Measurements from ENCODE around the gene RPS15.

RPS15 gene

DNA sequence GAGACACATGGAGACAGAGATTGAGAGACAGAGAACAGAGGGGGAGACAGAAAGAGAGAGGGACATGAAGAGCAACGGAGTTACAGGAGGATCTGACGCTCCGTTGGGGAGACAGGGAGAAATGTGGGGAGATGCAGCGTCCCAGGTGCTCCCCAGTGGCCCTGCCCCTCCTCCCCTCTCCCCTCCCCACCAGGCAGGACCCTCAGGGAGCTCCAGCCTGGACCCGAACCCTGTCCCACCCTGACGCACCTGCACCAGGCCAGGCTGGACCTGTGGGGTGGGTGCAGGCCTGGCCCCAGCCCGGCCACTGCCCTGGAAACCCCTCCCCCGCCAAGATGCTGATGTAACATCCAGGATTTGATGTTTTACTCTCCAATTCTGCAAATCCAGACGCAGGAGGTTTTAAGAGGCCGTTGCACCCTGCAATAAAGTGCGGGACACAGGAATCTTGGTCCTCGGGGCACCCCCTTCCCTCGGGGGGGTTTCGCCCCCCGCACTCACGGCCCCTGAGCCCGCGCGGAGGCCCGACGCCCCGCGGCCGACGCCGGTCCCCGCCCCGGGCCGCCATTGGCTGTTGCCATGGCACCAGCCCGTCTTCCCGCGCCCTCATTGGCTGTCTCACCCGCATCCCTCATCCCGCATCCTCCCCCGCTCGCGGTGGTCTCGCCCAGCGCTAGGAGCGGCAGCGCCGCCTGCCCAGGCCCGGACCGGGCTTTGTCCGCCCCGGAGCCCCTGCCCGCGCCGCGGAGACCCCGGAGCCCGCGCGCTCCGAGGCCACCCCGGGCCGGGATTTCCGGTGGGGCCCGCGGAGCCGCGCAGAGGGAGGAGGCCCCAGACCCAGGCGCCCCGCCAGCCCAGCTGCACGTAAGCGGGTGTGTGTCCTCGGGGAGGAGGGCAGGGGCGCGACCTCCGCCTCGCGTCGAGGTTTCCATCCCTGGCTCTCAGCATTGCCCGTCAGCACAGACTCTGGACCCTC lies 11.6 kb downstream of the RPS15 start, which contains the start of gene APC2:
TSS of gene APC2 (plus strand) at position 655 of the 976 bp plus-strand sequence. CDS start 2,881 bp downstream, outside the sequence.
- Histone ChIP-seq H3K27ac (ENCODE audit: low read depth, low read length) (no peak within 1 kb of the TSS), H3K36me3 (ENCODE audit: insufficient read depth, low read length) (no peaks in the 10 kb centered on the region), H3K4me3 (ENCODE audit: low read depth, low read length) (0 out of 2 replicates have a peak within 1 kb of the TSS, but pooled peaks have one; percentile 12), H3K4me1 (ENCODE audit: control insufficient read depth, insufficient read depth, low read length, unreplicated experiment) (peaks cover 7% of the 10 kb centered on the region), H3K79me2 (ENCODE audit: control insufficient read depth, insufficient read depth, low read length, unreplicated experiment) (no peaks in the 10 kb centered on the region), H3K27me3 (ENCODE audit: insufficient read depth, low read length) (peaks cover 55% of the 10 kb centered on the region), H2AFZ (ENCODE audit: low read length, unreplicated experiment) (no peak within 1 kb of the TSS)

DNA sequence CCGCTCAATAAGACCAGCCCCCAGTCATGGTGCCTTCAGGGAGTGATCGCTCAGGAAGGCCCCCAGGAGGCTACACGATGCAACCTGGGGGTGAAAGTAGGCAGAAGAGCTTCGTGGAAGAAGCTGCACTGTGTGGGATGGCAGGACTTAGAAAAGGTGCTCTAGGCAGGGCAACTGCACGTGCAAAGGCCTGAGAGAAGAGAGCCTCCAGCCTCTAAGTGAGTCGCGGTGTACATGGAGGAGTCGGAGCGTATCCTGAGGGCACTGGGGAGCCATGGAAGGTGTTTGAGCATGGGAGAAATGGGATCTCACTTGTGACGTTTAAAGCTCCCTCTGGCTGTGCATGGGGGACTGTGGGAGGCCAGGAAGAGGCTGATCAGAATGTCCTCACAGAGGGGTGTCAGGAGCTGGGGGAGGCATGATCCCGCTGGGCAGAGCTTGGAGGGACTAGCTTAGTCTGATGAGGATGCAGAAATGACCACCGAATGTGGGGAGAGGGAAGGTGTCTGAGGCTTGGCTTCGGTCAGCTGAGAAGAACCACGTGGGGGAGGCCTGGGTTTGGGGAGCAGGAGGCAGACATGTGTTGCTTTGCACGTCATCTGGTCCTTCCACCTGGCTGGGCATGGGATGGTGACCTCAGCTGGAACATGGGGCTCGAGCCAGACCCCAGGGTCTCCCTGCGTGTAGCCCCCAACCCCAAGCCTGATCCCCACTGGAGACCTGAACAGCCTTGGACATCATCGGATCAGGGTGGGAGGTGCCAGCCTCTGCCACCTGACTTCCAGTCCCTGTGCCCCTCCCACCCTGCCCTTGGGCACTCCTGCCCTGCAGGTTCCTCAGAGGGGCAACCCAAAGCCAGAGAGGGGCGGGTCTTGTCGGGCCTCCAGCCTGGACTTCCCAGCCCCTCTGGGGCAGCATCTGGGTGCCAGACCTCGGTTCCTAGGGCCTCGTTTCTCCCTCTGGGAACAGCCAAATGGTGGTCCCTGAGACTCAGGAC lies 12.8 kb downstream of the RPS15 start:
- Histone ChIP-seq H3K36me3 (ENCODE audit: insufficient read depth, low read length) (no peaks in the 10 kb centered on the region), H3K27me3 (ENCODE audit: insufficient read depth, low read length) (peaks cover 55% of the 10 kb centered on the region), H3K79me2 (ENCODE audit: control insufficient read depth, insufficient read depth, low read length, unreplicated experiment) (no peaks in the 10 kb centered on the region), H3K27ac (ENCODE audit: low read depth, low read length) (no peak overlapping the region), H3K4me3 (ENCODE audit: low read depth, low read length) (no peak overlapping the region), H3K4me1 (ENCODE audit: control insufficient read depth, insufficient read depth, low read length, unreplicated experiment) (peaks cover 7% of the 10 kb centered on the region), H2AFZ (ENCODE audit: low read length, unreplicated experiment) (no peak overlapping the region)

DNA sequence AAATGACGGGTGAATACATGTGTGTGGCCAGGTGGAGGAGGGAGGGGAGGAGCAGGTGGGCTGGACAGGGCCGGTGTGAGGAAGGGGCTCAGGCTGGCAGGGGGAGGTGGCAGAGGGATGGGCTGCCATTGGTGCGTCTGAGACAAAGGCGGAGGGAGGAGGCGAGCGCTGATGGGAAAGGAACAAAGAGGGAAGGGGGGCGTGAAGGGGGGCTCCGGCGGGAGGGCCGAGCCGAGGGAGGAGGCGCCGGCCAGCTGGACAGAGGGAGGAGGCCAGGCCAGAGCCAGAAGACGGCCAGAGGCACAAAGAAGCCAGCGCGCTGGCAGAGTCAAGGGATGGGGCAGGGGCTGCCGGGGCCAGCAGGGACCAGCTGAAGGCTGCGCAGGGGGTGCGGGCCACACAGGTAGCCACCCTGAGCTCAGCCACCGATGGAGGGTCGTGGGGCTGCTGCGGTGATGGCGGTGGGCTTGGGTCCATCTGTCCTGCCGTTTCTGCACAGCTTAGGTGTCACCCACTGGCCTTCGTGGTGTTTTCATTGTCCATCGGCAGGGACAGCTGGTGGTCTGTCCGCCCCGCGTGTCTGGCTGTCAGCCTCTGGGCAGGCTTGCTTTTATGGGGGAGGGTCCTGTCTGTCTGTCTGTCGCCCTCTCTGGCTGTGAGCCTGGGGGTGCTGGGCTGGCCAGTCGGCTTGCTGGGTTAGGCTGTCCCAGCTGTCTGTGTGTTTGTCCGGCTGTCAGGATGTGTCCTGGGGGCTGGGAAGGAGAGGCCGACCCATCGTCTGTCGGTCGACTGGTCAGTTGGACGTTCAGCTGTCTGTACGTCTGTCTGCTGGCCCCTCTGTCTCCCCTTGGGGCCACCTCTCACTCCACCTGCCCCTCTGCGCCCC lies 14.0 kb downstream of the RPS15 start:
- H3K4me1 ChIP-seq (ENCODE audit: control insufficient read depth, insufficient read depth, low read length, unreplicated experiment), result peaks cover 7% of the 10 kb centered on the region
- no peak overlapping the region for H3K27ac ChIP-seq (ENCODE audit: low read depth, low read length)
- H2AFZ ChIP-seq (ENCODE audit: low read length, unreplicated experiment), result no peak overlapping the region
- H3K79me2 ChIP-seq (ENCODE audit: control insufficient read depth, insufficient read depth, low read length, unreplicated experiment), result no peaks in the 10 kb centered on the region
- H3K27me3 ChIP-seq (ENCODE audit: insufficient read depth, low read length), result peaks cover 44% of the 10 kb centered on the region
- no peak overlapping the region for H3K4me3 ChIP-seq (ENCODE audit: low read depth, low read length)
- H3K36me3 ChIP-seq (ENCODE audit: insufficient read depth, low read length), result no peaks in the 10 kb centered on the region

GRCh38 chr19:1452802-1453524 lies 14.8 kb downstream of the RPS15 start:
- no peaks in the 10 kb centered on the region for H3K79me2 ChIP-seq (ENCODE audit: control insufficient read depth, insufficient read depth, low read length, unreplicated experiment)

DNA sequence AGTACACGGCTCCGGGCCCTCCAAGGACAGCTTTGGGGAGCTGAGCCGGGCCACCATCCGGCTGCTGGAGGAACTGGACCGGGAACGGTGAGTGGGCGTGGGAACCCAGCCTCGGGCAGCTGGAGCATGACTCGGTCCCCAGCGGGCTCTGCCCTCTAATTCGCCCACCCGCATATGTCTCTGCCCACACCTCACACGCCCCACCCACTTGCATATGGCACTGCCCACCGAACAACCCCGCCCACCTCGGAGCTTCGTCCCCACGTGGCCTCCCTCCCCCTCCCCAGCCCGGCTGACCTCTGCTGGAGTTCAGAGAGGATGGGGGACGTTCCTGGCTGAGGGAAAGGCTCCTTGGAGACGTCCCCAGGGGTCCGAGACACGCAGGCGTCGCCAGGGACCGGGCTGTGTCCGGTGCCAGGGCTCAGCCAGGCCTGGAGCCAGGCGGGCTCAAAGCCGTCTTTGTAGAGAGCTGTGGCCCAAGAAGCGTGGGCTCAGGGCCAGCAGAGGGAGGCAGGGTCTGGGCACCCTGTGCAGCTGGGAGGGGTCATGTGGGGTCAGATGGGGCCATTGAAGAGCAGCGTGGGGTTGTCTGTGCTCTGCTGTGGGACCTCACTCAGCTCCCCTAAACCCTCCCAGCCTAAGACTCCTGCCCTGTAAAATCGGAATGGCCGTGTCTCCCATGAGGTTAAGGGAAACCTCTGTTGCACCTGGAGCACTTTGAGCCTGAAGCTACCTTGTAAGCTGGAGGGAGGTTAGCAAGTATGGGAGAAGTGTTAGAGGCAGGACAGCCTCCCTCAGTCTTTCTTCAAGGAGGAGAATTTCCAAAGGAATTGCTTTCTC lies 15.5 kb downstream of the RPS15 start:
- no peak overlapping the region for H3K27ac ChIP-seq (ENCODE audit: low read depth, low read length)
- H3K27me3 ChIP-seq (ENCODE audit: insufficient read depth, low read length), result peaks cover 38% of the 10 kb centered on the region
- H3K79me2 ChIP-seq (ENCODE audit: control insufficient read depth, insufficient read depth, low read length, unreplicated experiment), result no peaks in the 10 kb centered on the region
- no peak overlapping the region for H2AFZ ChIP-seq (ENCODE audit: low read length, unreplicated experiment)
- no peaks in the 10 kb centered on the region for H3K36me3 ChIP-seq (ENCODE audit: insufficient read depth, low read length)
- H3K4me1 ChIP-seq (ENCODE audit: control insufficient read depth, insufficient read depth, low read length, unreplicated experiment), result peaks cover 7% of the 10 kb centered on the region
- H3K4me3 ChIP-seq (ENCODE audit: low read depth, low read length), result no peak overlapping the region

More at GRCh38 chr19:1452802-1453524, 14.8 kb downstream of the RPS15 start:
- Histone ChIP-seq H3K4me1 (ENCODE audit: control insufficient read depth, insufficient read depth, low read length, unreplicated experiment) (peaks cover 7% of the 10 kb centered on the region), H2AFZ (ENCODE audit: low read length, unreplicated experiment) (no peak overlapping the region), H3K27ac (ENCODE audit: low read depth, low read length) (no peak overlapping the region), H3K36me3 (ENCODE audit: insufficient read depth, low read length) (no peaks in the 10 kb centered on the region), H3K27me3 (ENCODE audit: insufficient read depth, low read length) (peaks cover 38% of the 10 kb centered on the region), H3K4me3 (ENCODE audit: low read depth, low read length) (no peak overlapping the region)

GRCh38 chr19:1455002-1455335 lies 16.8 kb downstream of the RPS15 start:
- Histone ChIP-seq H2AFZ (ENCODE audit: low read length, unreplicated experiment) (no peak overlapping the region), H3K4me3 (ENCODE audit: low read depth, low read length) (no peak overlapping the region)

GRCh38 chr19:1455336-1456120 lies 17.3 kb downstream of the RPS15 start:
- Histone ChIP-seq H3K36me3 (ENCODE audit: insufficient read depth, low read length) (no peaks in the 10 kb centered on the region), H3K27me3 (ENCODE audit: insufficient read depth, low read length) (peaks cover 21% of the 10 kb centered on the region), H3K4me3 (ENCODE audit: low read depth, low read length) (no peak overlapping the region), H3K79me2 (ENCODE audit: control insufficient read depth, insufficient read depth, low read length, unreplicated experiment) (no peaks in the 10 kb centered on the region), H3K4me1 (ENCODE audit: control insufficient read depth, insufficient read depth, low read length, unreplicated experiment) (peaks cover 7% of the 10 kb centered on the region), H3K27ac (ENCODE audit: low read depth, low read length) (no peak overlapping the region), H2AFZ (ENCODE audit: low read length, unreplicated experiment) (no peak overlapping the region)

More at GRCh38 chr19:1455002-1455335, 16.8 kb downstream of the RPS15 start:
- Histone ChIP-seq H3K36me3 (ENCODE audit: insufficient read depth, low read length) (no peaks in the 10 kb centered on the region), H3K27me3 (ENCODE audit: insufficient read depth, low read length) (peaks cover 27% of the 10 kb centered on the region), H3K27ac (ENCODE audit: low read depth, low read length) (no peak overlapping the region), H3K4me1 (ENCODE audit: control insufficient read depth, insufficient read depth, low read length, unreplicated experiment) (peaks cover 7% of the 10 kb centered on the region), H3K79me2 (ENCODE audit: control insufficient read depth, insufficient read depth, low read length, unreplicated experiment) (no peaks in the 10 kb centered on the region)

DNA sequence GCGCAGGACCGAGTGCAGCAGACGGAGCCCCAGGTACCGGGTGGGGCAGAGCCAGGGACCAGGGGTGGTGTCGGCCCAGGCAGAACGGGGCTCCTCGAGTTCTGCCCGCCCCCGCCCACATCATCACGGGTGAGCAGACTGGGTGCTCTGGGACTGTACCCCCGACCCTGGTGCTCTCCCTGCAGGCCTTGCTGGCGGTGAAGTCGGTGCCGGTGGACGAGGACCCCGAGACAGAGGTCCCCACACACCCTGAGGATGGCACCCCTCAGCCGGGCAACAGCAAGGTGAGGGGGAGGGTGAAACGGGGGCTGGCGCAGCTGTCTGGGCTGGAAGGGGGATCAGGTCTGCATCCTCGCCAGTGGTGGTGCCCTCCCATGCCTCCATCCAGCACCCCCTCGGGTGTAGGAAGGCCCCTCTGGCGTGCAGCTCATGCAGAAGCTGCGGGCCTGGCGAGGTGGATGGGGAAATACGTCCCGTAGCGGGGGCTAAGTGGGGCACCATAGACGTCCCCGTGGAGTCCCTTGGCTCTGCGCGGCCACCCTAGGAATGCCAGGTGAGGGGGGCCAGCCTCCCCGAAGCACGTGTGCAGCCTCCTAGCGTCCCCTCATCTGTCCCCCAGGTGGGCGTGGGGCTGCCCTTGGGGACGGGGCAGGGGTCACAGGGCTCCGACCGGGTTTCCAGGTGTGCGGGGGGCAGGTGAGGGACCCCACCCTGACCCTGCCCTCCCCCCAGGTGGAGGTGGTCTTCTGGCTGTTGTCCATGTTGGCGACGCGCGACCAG lies 18.1 kb downstream of the RPS15 start:
- H3K27me3 ChIP-seq (ENCODE audit: insufficient read depth, low read length), result peaks cover 14% of the 10 kb centered on the region
- no peaks in the 10 kb centered on the region for H3K36me3 ChIP-seq (ENCODE audit: insufficient read depth, low read length)
- H3K27ac ChIP-seq (ENCODE audit: low read depth, low read length), result no peak overlapping the region
- peaks cover 7% of the 10 kb centered on the region for H3K4me1 ChIP-seq (ENCODE audit: control insufficient read depth, insufficient read depth, low read length, unreplicated experiment)
- H2AFZ ChIP-seq (ENCODE audit: low read length, unreplicated experiment), result no peak overlapping the region
- no peak overlapping the region for H3K4me3 ChIP-seq (ENCODE audit: low read depth, low read length)
- H3K79me2 ChIP-seq (ENCODE audit: control insufficient read depth, insufficient read depth, low read length, unreplicated experiment), result no peaks in the 10 kb centered on the region

Data from ACC112 (cell line).